ENCODE results near the gene TRIP10. TPM values are rescaled to one million over a fixed set of nuclear protein-coding genes. Genes with fewer than 3 reads are reported as not detected.

Gene TRIP10
- total and polyA plus RNA-seq, 2 of the 4 experiments (the other 2 are of a cell fraction), result 39.1 to 47.0 TPM

DNA sequence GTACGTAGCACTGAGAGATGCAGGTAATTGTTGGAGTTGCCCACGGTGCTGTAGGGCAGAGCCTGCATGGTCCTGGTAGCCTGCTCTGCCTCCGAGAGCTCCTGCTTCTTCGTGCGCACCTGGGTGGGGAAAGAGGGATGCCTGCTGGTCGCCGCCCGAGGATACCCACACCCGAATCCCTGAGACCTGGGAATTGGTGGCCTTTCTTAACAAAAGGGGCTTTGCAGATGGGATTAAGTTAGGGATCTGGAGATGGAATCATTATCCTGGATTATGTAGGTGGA lies 28.5 kb upstream of the TRIP10 start:
- Histone ChIP-seq H3K36me3 (ENCODE audit: control insufficient read depth, insufficient read depth, low read length) (no peaks in the 10 kb centered on the region), H3K9me1 (ENCODE audit: insufficient read depth, low read length) (no peaks in the 10 kb centered on the region), H3K14ac (replicated peaks; ENCODE audit: low read depth, low read length) (no peak overlapping the region), H2AK9ac (replicated peaks; ENCODE audit: low read depth, low read length, poor library complexity) (no peak overlapping the region), H2BK5ac (ENCODE audit: low read depth, low read length, poor library complexity, severe bottlenecking) (no peak overlapping the region), H3K23ac (ENCODE audit: low read depth, low read length) (no peak overlapping the region), H3K4me3 (ENCODE audit: insufficient read depth, low read depth, low read length) (no peak overlapping the region), H3K9me3 (ENCODE audit: control insufficient read depth, insufficient read depth, low read length) (no peaks in the 10 kb centered on the region; the same call in 1 of the 2 replicates), H2BK20ac (ENCODE audit: low read depth, low read length) (no peak overlapping the region), H4K8ac (ENCODE audit: low read depth in 2 of 2, low read length in 2 of 2) (no peak overlapping the region), H3K27ac (ENCODE audit: insufficient read depth, low read length) (no peak overlapping the region), H3K4ac (ENCODE audit: low read depth, low read length) (no peak overlapping the region), H2AFZ (replicated peaks; ENCODE audit: low read length, poor library complexity) (no peak overlapping the region), H3K4me2 (ENCODE audit: low read depth, low read length) (no peak overlapping the region), H2BK120ac (ENCODE audit: low read depth, low read length) (no peak overlapping the region), H4K91ac (ENCODE audit: insufficient read depth, low read depth, low read length) (no peak overlapping the region), H2AK5ac (ENCODE audit: low read depth, low read length) (no peak overlapping the region), H3K18ac (ENCODE audit: low read depth, low read length) (no peak overlapping the region), H3K27me3 (ENCODE audit: control insufficient read depth, insufficient read depth, low read length) (peaks cover 2% of the 10 kb centered on the region; the same call in 1 of the 2 replicates), H3K56ac (ENCODE audit: extremely low read depth, insufficient read depth, low read length) (no peak overlapping the region), H2BK15ac (ENCODE audit: low read depth, low read length) (no peak overlapping the region), H3K9ac (ENCODE audit: low read depth, low read length) (no peak overlapping the region), H3K79me1 (ENCODE audit: low read depth in 1 of 2, low read length in 2 of 2) (no peaks in the 10 kb centered on the region), H4K20me1 (ENCODE audit: insufficient read depth, low read length) (no peaks in the 10 kb centered on the region), H3K4me1 (ENCODE audit: control insufficient read depth, insufficient read depth, low read length) (no peaks in the 10 kb centered on the region), H4K5ac (ENCODE audit: low read depth, low read length) (no peak overlapping the region)
- POLR2A ChIA-PET (ENCODE audit: unreplicated experiment), result no interaction called here
- ATAC-seq (ENCODE audit: low read depth) (no peak), DNase-seq (no peak)
- dilution Hi-C loops (cut with HindIII; ENCODE audit: low sequenced_read_pairs, unreplicated experiment), result no loop called here
- in situ Hi-C loops (cut with MboI; ENCODE audit: low sequenced_read_pairs), result no loop called here
- intact Hi-C loops (cut with micrococcal nuclease), result no loop called here
- TF ChIP-seq MXI1 (IDR thresholded peaks at IDR 0.05; ENCODE audit: borderline replicate concordance, low read depth, low read length), result no peak
- TF ChIP-seq, protein P1, sequence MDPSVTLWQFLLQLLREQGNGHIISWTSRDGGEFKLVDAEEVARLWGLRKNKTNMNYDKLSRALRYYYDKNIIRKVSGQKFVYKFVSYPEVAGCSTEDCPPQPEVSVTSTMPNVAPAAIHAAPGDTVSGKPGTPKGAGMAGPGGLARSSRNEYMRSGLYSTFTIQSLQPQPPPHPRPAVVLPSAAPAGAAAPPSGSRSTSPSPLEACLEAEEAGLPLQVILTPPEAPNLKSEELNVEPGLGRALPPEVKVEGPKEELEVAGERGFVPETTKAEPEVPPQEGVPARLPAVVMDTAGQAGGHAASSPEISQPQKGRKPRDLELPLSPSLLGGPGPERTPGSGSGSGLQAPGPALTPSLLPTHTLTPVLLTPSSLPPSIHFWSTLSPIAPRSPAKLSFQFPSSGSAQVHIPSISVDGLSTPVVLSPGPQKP (IDR thresholded peaks at IDR 0.05; ENCODE audit: borderline replicate concordance, low read depth, low read length), result no peak
- TF ChIP-seq BHLHE40 (IDR thresholded peaks at IDR 0.05; ENCODE audit: low read depth, low read length), result no peak
- TF ChIP-seq, protein P2, sequence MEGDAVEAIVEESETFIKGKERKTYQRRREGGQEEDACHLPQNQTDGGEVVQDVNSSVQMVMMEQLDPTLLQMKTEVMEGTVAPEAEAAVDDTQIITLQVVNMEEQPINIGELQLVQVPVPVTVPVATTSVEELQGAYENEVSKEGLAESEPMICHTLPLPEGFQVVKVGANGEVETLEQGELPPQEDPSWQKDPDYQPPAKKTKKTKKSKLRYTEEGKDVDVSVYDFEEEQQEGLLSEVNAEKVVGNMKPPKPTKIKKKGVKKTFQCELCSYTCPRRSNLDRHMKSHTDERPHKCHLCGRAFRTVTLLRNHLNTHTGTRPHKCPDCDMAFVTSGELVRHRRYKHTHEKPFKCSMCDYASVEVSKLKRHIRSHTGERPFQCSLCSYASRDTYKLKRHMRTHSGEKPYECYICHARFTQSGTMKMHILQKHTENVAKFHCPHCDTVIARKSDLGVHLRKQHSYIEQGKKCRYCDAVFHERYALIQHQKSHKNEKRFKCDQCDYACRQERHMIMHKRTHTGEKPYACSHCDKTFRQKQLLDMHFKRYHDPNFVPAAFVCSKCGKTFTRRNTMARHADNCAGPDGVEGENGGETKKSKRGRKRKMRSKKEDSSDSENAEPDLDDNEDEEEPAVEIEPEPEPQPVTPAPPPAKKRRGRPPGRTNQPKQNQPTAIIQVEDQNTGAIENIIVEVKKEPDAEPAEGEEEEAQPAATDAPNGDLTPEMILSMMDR (conservative IDR thresholded peaks at IDR 0.05; ENCODE audit: low read depth, low read length), result no peak
- TF ChIP-seq POLR2A (IDR thresholded peaks at IDR 0.05; ENCODE audit: low read depth, low read length), result no peak
- no peak for TF ChIP-seq MAFK (IDR thresholded peaks at IDR 0.05; ENCODE audit: low read depth, low read length)
- no peak for TF ChIP-seq CHD1 (IDR thresholded peaks at IDR 0.05; ENCODE audit: low read depth, low read length)
- no peak for TF ChIP-seq RFX5 (IDR thresholded peaks at IDR 0.05; ENCODE audit: low read depth, low read length)
- no peak for TF ChIP-seq RCOR1 (IDR thresholded peaks at IDR 0.05; ENCODE audit: insufficient replicate concordance, low read length)
- TF ChIP-seq CEBPB (IDR thresholded peaks at IDR 0.05; ENCODE audit: low read depth, low read length), result no peak
- TF ChIP-seq SMC3 (IDR thresholded peaks at IDR 0.05; ENCODE audit: low read depth, low read length), result no peak
- TF ChIP-seq, protein P3, sequence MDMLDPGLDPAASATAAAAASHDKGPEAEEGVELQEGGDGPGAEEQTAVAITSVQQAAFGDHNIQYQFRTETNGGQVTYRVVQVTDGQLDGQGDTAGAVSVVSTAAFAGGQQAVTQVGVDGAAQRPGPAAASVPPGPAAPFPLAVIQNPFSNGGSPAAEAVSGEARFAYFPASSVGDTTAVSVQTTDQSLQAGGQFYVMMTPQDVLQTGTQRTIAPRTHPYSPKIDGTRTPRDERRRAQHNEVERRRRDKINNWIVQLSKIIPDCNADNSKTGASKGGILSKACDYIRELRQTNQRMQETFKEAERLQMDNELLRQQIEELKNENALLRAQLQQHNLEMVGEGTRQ (IDR thresholded peaks at IDR 0.05; ENCODE audit: low read depth, low read length), result no peak
- BruUV-seq (replicated peaks), result no TSS peak
- CTCF ChIA-PET, result no interaction called here
- 29% methylated on average over 4 of the region's 9 CpGs; no CpG with 5 or more reads in 1 of the 2 experiments for WGBS, 2 experiments (ENCODE audit: extremely low coverage in 2 of 2, insufficient read length in 1 of 2)
